WTC11 (cell line): ENCODE data around the gene SLC12A6.
A peak's percentile ranks its signal among the peaks of the same experiment; 100 is the strongest.

Experiments
- ETV6 ChIP-seq: sonication (generic); formaldehyde crosslinking; IDR thresholded peaks from 2 replicates; pipeline ENCODE4 v1.8.1; 2022; ENCODE audit warnings: mild to moderate bottlenecking, missing genetic modification reagents
- NFYB ChIP-seq: sonication (generic); formaldehyde crosslinking; conservative IDR thresholded peaks from 2 replicates; pipeline ENCODE4 v1.8.0; 2022; ENCODE audit warnings: low read depth, missing genetic modification reagents
- ZNF232 ChIP-seq: sonication (generic); formaldehyde crosslinking; IDR thresholded peaks from 2 replicates; pipeline ENCODE4 v1.8.0; 2022; ENCODE audit warnings: mild to moderate bottlenecking, missing genetic modification reagents
- TF ChIP-seq, protein P1 (sequence below): sonication (generic); formaldehyde crosslinking; IDR thresholded peaks from 2 replicates; pipeline ENCODE4 v1.8.1; 2023; ENCODE audit warnings: mild to moderate bottlenecking, missing genetic modification reagents, moderate library complexity
- TF ChIP-seq, protein P2 (sequence below): sonication (generic); formaldehyde crosslinking; IDR thresholded peaks from 2 replicates; pipeline ENCODE4 v1.8.0; 2022; ENCODE audit warnings: mild to moderate bottlenecking, missing genetic modification reagents
- TF ChIP-seq, protein P3 (sequence below): fragments of 200-600 bp; IDR thresholded peaks from 2 replicates; pipeline ENCODE4 v1.8.0; 2022; ENCODE audit warnings: antibody characterized with exemption
- TF ChIP-seq, protein P4 (sequence below): sonication (generic); formaldehyde crosslinking; IDR thresholded peaks from 2 replicates; pipeline ENCODE4 v1.8.1; 2022; ENCODE audit warnings: mild to moderate bottlenecking, moderate library complexity, missing genetic modification reagents
- TF ChIP-seq, protein P5 (sequence below): sonication (generic); formaldehyde crosslinking; IDR thresholded peaks from 2 replicates; pipeline ENCODE4 v1.8.1; 2022; ENCODE audit warnings: low read depth, missing genetic modification reagents, borderline replicate concordance
- TF ChIP-seq, protein P6 (sequence below): sonication (generic); formaldehyde crosslinking; IDR thresholded peaks from 2 replicates; pipeline ENCODE4 v1.8.1; 2023; ENCODE audit warnings: mild to moderate bottlenecking, missing genetic modification reagents, moderate library complexity
- TF ChIP-seq, protein P7 (sequence below): sonication (generic); formaldehyde crosslinking; IDR thresholded peaks from 2 replicates; pipeline ENCODE4 v1.8.1; 2023; ENCODE audit warnings: mild to moderate bottlenecking, missing genetic modification reagents

DNA sequence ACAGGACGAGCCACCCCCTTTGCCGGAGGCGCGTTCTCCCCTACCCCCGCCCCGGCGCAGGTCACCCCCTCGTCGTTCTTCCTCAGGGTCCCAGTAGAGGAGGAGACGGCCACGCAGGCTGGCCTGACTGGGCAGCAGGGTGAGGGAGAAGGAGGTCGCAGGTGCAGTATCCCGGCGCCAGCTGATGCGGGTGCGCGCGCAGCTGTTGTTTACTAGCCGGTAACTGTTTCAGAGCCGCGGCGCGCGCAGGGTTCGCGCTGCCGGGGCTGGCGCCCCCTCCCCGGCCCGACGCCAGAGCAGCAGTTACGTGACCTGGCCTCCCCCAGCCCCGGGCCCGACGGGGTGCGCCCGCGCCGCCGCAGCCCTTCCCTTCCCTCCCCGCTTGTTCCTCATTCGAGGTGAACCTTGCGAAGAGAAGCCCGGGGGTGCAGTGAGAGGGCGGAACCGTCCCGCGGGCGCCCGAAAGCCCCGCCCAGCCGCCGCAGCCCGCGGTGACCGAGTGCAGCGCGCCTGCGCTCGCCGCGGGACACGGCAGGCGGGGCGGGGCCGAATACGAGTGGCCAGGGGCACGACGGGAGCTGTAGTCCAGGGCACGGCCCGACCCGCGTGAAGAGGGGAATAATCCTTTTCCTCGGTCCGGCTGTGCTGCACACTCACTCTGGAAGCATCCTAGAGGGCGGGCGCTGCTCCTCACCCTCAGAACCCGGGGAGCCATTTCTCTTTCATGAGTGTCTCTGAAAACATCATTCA lies at the start of gene SLC12A6:
- TF ChIP-seq, protein P1, sequence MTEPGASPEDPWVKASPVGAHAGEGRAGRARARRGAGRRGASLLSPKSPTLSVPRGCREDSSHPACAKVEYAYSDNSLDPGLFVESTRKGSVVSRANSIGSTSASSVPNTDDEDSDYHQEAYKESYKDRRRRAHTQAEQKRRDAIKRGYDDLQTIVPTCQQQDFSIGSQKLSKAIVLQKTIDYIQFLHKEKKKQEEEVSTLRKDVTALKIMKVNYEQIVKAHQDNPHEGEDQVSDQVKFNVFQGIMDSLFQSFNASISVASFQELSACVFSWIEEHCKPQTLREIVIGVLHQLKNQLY = no peak
- TF ChIP-seq, protein P2, sequence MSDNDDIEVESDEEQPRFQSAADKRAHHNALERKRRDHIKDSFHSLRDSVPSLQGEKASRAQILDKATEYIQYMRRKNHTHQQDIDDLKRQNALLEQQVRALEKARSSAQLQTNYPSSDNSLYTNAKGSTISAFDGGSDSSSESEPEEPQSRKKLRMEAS (CRISPR knock-in tag) = no peak; the same call in 1 of the 2 replicates
- no peak for TF ChIP-seq NFYB (CRISPR knock-in tag)
- no peak for TF ChIP-seq ZNF232 (CRISPR knock-in tag)
- TF ChIP-seq, protein P3, sequence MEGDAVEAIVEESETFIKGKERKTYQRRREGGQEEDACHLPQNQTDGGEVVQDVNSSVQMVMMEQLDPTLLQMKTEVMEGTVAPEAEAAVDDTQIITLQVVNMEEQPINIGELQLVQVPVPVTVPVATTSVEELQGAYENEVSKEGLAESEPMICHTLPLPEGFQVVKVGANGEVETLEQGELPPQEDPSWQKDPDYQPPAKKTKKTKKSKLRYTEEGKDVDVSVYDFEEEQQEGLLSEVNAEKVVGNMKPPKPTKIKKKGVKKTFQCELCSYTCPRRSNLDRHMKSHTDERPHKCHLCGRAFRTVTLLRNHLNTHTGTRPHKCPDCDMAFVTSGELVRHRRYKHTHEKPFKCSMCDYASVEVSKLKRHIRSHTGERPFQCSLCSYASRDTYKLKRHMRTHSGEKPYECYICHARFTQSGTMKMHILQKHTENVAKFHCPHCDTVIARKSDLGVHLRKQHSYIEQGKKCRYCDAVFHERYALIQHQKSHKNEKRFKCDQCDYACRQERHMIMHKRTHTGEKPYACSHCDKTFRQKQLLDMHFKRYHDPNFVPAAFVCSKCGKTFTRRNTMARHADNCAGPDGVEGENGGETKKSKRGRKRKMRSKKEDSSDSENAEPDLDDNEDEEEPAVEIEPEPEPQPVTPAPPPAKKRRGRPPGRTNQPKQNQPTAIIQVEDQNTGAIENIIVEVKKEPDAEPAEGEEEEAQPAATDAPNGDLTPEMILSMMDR = no peak
- TF ChIP-seq, protein P4, sequence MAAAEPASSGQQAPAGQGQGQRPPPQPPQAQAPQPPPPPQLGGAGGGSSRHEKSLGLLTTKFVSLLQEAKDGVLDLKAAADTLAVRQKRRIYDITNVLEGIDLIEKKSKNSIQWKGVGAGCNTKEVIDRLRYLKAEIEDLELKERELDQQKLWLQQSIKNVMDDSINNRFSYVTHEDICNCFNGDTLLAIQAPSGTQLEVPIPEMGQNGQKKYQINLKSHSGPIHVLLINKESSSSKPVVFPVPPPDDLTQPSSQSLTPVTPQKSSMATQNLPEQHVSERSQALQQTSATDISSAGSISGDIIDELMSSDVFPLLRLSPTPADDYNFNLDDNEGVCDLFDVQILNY (CRISPR knock-in tag) = peak; percentile 75
- TF ChIP-seq, protein P5, sequence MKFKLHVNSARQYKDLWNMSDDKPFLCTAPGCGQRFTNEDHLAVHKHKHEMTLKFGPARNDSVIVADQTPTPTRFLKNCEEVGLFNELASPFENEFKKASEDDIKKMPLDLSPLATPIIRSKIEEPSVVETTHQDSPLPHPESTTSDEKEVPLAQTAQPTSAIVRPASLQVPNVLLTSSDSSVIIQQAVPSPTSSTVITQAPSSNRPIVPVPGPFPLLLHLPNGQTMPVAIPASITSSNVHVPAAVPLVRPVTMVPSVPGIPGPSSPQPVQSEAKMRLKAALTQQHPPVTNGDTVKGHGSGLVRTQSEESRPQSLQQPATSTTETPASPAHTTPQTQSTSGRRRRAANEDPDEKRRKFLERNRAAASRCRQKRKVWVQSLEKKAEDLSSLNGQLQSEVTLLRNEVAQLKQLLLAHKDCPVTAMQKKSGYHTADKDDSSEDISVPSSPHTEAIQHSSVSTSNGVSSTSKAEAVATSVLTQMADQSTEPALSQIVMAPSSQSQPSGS (CRISPR knock-in tag) = no peak
- TF ChIP-seq, protein P6, sequence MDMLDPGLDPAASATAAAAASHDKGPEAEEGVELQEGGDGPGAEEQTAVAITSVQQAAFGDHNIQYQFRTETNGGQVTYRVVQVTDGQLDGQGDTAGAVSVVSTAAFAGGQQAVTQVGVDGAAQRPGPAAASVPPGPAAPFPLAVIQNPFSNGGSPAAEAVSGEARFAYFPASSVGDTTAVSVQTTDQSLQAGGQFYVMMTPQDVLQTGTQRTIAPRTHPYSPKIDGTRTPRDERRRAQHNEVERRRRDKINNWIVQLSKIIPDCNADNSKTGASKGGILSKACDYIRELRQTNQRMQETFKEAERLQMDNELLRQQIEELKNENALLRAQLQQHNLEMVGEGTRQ (CRISPR knock-in tag) = 0 out of 2 replicates have a peak, but pooled peaks have one; percentile 21
- peak; percentile 13; the same call in 1 of the 2 replicates for TF ChIP-seq ETV6 (CRISPR knock-in tag)
- TF ChIP-seq, protein P7, sequence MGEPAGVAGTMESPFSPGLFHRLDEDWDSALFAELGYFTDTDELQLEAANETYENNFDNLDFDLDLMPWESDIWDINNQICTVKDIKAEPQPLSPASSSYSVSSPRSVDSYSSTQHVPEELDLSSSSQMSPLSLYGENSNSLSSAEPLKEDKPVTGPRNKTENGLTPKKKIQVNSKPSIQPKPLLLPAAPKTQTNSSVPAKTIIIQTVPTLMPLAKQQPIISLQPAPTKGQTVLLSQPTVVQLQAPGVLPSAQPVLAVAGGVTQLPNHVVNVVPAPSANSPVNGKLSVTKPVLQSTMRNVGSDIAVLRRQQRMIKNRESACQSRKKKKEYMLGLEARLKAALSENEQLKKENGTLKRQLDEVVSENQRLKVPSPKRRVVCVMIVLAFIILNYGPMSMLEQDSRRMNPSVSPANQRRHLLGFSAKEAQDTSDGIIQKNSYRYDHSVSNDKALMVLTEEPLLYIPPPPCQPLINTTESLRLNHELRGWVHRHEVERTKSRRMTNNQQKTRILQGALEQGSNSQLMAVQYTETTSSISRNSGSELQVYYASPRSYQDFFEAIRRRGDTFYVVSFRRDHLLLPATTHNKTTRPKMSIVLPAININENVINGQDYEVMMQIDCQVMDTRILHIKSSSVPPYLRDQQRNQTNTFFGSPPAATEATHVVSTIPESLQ (CRISPR knock-in tag) = no peak
